NCI-H2029 (cell line): ENCODE measurements around the gene CCNA2.

Experiments
- DNase-seq: peaks from one replicate; lab custom pipeline; 2025; lab: John Stamatoyannopoulos, UW

CCNA2 gene

DNA sequence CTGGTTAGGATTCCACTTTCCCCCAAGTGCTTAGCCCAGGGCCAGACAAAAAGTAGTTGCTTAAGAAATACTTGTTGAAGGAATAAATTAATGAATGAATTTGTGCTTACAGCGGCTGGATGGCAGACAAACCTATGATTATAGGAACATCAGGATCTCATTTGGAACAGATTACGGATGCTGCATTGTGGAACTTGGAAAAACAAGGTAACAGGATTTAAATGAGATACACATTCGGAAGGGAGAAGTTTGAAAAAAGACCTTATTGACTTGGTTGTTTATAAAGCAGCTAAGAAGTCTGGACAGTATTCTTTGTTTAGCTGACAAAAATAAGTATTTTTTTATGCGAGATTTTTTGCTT, 22.0 kb downstream of the CCNA2 start:
- DNase-seq, result no peak

GRCh38 chr4:121800961-121801714, 22.5 kb downstream of the CCNA2 start, which contains the start of gene EXOSC9:
Gene EXOSC9 (plus strand): TSS chr4:121801323. CDS start chr4:121801425, 102 bp downstream.
- peak; percentile 88 for DNase-seq

DNA sequence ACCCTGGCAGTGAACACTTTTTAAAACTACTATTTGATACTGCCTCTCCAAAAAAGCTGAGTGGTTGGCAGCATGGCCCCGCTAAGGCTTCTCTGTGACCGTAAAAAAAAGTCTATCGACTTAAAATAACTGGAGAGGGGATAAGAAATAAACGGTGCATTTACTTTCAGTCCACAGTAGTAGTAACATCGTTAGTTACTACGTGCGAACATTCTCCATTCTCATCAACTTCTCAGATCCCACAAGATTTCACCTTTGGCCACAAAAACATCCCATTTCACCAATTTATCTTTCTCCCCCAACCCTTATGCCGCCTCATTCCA, 23.1 kb downstream of the CCNA2 start:
- no peak for DNase-seq

- no peak for DNase-seq
Measured at GRCh38 chr4:121799867-121800501, 23.7 kb downstream of the CCNA2 start.

DNA sequence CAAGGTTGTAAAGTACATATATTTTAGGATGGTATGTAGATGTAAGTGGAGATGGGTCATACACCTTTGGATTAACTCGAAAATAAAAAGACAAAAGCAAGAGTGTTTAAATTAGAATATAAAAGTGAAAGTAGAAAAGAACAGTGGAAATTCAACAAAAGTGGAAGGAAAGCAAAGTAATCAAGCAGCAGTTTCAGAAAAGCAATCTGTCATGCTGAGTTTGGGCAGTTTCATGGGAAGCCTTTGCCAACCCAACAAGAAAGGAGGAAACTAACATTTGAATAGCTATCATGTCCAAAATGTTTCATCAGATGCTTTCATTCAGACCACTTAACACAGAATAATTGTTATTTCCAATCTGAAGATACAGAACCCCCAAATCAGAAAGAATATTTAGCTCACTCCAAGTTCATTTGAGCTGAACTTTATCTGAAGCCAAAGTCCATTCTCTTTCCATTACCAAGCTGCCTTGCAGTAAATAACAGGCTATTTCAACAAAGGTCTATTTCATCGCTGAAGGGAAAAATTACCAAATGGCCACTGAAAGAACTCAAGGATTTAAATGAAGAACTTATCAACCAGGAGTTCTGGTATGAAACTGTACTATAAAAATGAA, 24.4 kb downstream of the CCNA2 start:
- DNase-seq, result no peak

DNA sequence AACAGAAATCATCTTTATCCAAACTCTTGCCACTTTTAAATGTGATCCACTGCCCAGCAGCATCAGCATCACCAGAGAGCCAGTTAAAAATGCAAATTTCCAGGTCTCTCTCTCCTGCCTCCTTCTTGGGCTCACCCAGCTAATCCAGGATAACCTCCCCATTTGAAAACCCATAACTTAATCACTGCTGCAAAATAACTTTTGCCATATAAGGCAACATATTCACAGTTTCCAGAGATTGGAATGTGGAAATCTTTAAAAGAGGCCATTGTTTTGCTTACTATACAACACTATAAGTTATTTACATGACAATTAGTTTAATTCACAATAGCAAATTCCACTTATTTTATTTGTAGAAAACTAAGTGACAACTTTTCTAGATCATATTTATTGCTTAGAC, 27.4 kb downstream of the CCNA2 start:
- no peak for DNase-seq

DNA sequence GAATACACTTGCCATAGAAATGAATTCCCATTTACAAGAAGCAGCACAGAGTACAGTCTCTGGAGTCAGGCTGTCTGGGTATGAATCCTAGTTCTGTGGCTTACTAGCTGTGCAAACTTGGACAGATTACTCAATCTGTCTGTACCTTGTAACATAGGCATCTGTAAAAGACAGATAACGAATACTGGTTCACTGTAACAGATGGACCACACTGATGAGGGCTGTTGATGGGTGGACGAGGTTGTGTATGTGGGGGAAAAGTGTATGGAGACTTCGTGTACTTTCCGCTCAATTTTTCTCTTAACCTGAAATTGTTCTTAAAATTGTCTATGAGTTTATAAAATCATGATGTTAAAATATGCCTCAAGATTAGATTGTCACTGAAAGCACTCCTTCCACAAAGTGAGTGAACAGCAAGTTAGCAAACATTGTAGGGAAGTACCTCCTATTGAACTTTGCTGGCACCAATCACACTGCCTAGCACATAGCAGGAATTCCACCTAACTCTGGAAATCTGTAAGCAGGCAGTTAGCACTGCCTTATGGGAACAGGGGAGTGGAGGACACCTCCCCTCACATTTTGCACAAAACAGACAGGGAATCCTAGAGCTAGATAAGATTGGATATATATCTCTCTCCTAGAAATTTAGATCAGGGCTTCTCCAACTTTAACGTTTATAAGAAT, 29.0 kb downstream of the CCNA2 start:
- DNase-seq, result no peak

DNA sequence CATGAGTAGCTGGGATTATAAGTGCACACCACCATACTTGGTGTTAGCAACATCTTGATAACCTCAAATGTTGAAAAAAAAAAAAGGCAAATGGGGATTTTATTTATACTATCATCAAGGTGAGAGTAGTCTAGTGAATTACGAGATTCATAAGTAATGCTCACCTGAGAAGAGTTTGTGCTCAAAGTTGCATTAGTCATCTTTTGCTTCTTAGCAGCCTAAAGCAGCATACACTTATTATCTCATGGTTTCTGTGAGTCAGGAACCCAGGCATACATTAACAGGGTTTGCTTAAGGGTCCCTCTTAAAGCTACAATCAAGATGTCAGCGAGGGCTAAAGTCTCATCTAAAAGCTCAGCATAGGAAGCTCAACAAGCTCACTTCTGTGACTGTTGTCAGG, 30.7 kb downstream of the CCNA2 start:
- DNase-seq, result no peak

- no peak for DNase-seq
Measured at GRCh38 chr4:121791481-121791880, 32.2 kb downstream of the CCNA2 start.

GRCh38 chr4:121790976-121791375, 32.7 kb downstream of the CCNA2 start:
- DNase-seq, result no peak

DNA sequence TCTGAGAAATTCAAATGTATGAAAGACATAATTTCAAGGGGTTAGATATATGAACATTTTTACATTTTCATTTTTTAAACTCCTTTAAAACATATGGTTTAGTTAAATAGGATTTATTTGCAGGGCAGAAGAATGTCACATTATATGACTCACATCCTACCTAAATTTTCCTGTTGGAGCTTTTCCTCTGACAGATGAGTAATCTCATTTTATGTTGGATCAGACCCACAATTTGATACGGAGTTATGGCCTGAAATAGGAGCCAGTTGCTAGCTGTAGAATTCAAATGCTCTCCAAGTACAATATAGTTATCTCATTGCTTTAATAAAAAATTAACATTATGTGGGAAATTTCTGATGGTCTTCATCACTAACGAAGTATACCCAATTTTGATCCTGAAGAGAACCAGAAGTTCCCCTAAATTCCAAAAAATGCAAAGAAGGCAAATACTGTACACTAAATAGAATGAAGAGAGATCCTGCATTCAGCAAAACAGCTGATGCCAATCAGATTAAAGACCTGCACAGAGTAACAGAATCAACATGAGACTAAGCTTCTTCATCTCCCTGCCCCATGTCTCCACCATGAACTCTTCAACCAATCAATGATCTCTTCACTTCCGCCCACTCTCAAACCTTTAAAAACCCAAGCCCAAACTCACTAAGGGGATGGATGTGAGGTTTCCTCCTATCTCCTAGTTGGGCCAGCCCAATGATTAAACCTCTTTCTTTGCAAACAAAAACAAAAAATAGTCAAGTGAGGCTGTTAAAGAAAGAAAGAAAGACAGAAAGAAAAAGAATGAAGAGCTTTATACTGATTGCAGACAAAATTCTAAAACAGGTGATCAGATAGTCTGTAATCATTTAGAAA, 33.5 kb downstream of the CCNA2 start:
- DNase-seq, result no peak

DNA sequence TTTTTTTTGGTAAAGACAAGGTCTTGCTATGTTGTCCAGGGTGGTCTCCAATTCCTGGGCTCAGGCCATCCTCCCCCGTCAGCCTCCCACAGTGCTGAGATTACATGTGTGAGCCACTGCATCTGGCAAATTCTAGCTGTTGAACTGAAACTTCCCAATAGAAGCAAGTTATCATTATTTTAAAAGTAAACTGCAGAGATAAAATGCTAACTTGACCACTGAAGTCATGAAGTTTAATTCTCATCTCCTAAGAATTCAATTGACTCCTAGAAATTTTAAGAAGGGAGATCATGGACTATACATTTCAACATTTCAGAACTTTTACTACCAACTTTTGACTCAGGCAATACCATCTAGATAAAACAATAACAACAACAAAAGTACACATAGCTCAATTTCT, 34.2 kb downstream of the CCNA2 start:
- no peak for DNase-seq

DNA sequence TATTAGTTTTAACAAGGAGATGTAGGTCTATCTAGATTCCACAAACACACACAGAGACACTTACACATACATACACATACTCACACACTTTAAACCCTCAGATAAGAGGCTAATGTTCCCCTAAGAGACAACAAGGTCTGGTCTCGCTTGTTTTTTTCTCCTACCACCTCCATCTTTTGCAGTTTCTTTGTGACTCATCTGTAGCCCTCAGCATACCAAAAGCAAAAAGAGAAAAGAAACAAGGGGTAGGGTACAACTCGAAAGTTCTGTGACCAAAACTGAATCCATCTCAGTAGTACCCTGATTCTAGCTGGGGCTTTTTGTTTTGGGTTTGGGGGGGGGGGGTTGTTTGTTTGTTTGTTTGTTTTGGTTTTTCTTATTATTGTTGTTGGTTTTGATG, 34.8 kb downstream of the CCNA2 start:
- no peak for DNase-seq

DNA sequence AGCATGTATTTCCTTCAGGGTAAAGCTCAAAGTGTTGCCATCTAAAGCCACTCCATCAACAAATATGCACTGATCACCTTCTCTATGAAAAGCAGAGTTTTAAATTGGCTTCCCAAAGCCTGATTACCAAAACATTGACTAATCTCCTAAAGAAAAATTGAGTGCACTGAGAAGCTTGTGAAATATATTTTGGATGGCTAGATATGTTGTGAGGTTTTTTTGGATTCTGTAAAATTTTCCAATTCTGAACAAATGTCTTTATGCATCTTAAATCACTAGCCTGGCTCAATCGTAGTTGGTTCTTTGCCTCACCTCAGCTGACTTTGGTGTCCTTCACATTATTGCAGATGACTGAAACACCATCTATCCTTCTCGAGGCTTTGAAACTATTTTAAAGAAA, 37.5 kb downstream of the CCNA2 start:
- no peak for DNase-seq

DNA sequence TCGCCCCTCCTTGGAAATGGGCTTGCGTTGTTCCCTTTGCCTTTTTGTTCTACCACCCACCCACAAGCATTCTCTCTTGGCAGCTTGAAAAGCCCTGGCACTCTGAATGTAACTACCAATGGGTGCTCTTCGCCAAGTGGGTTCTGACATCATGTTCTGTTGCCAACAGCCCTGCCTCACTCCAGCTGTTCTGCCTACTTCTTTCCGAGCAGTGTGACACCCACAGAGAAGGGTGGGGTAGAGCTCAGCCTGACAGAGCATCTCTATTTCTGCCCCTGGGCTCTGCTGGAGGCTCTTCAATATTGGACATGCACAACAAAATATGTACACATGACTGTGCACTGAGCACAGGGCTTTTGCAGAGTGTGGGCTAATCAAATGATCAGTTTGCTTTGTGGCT, 38.2 kb downstream of the CCNA2 start:
- no peak for DNase-seq

DNA sequence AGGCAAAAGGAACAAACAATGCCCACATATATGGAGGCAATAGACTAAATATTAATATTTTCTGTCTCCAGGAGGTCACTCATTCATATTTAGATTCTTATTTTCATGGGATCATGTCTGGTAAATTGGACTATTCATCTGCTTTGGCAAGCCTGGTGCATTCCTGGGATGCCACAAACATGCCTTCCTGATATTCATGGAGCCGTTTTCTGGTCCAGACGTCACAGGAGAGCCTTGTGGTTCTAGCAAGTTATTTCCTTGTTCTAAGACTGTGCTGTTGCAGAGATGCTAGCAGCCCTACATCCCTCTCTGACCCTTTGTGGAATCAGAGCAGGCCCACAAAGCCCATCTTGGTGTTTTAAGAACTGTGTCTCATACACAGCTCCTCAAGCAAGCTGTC, 38.7 kb downstream of the CCNA2 start:
- no peak for DNase-seq

DNA sequence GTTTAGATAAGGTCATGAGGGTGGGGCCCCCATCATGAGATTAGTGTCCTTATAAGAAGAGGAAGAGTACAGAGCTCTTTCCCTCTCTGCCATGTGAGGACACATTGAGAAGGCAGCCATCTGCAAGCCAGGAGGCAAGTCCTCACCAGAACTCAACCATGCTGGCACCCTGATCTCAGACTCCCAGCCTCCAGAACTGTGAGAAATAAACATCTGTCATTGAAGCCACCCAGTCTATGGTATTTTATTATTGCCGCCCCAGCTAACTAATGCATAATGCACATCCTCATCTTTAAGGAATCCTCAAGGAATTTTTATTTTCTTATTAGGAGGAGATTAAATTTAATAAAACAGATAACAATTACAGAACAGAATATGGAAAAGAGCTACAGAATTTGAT, 39.3 kb downstream of the CCNA2 start:
- no peak for DNase-seq

- DNase-seq, result no peak
Measured at GRCh38 chr4:121783210-121783609, 40.5 kb downstream of the CCNA2 start.

DNA sequence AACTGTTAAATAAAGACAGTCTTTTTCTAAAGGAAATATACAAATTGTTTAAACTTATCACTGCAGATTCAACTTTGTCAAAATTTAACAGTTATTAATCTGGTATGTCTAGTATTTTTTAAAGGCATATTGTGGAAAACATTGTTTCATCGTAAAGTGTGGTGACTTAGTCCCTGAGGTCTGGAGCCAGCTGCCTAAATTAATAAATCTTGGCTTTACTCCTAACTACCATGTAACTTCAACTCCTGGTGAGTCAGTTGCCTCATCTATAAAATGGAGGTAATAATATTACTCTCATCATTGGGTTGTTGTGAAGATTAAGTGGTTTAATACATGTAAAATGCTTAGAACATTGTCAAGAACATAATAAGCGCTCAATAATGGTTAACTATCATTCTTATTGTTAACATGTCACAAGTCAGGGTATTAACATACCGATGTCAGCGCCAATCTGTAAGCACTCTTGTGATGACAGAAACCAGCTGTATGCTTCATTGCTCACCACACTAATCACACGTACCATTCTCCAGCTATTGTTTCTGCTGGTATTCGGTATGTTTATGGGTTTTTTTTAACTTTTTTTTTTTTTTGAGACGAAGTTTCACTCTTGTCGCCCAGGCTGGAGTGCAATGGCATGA, 44.6 kb downstream of the CCNA2 start:
- no peak for DNase-seq

- DNase-seq, result no peak
Measured at GRCh38 chr4:121777625-121778024, 46.1 kb downstream of the CCNA2 start.

GRCh38 chr4:121776610-121777401, 46.9 kb downstream of the CCNA2 start:
- DNase-seq, result no peak
